ENCODE measurements around the gene ADAM15.

Gene ADAM15

GRCh38 chr1:155082301-155083051 is 31.4 kb downstream of the ADAM15 start (continued):
- no peak for TF ChIP-seq ZNF10 (tag by site-specific recombination; IDR thresholded peaks at IDR 0.05)
- TF ChIP-seq ZNF398 (tag by site-specific recombination; IDR thresholded peaks at IDR 0.05), result no peak
- no peak for TF ChIP-seq ZNF223 (tag by site-specific recombination; IDR thresholded peaks at IDR 0.05)
- TF ChIP-seq ZBTB20 (tag by site-specific recombination; IDR thresholded peaks at IDR 0.05), result 0 out of 2 replicates have a peak, but pooled peaks have one; percentile 16
- no peak for TF ChIP-seq IKZF3 (tag by site-specific recombination; IDR thresholded peaks at IDR 0.05)
- TF ChIP-seq ZNF530 (tag by site-specific recombination; IDR thresholded peaks at IDR 0.05; ENCODE audit: low read depth), result no peak
- TF ChIP-seq ZFP69B (tag by site-specific recombination; IDR thresholded peaks at IDR 0.05), result peak; percentile 92
- peak; percentile 78; the same call in 1 of the 2 replicates for TF ChIP-seq ZBTB10 (tag by site-specific recombination; IDR thresholded peaks at IDR 0.05)
- TF ChIP-seq ZNF518A (tag by site-specific recombination; conservative IDR thresholded peaks at IDR 0.05; ENCODE audit: low read depth), result no peak
- TF ChIP-seq ZNF664 (tag by site-specific recombination; IDR thresholded peaks at IDR 0.05), result no peak
- TF ChIP-seq ZNF211 (tag by site-specific recombination; IDR thresholded peaks at IDR 0.05; ENCODE audit: low read depth), result no peak
- TF ChIP-seq KLF10 (tag by site-specific recombination; IDR thresholded peaks at IDR 0.05), result peak; percentile 67
- TF ChIP-seq ZNF623 (tag by site-specific recombination; IDR thresholded peaks at IDR 0.05), result no peak
- peak; percentile 62 for TF ChIP-seq ZFHX2 (tag by site-specific recombination; conservative IDR thresholded peaks at IDR 0.05)
- TF ChIP-seq ZNF692 (tag by site-specific recombination; IDR thresholded peaks at IDR 0.05), result peak; percentile 47; the same call in 1 of the 2 replicates
- TF ChIP-seq ZNF157 (tag by site-specific recombination; IDR thresholded peaks at IDR 0.05), result no peak
- no peak for TF ChIP-seq ZNF280C (tag by site-specific recombination; IDR thresholded peaks at IDR 0.05)
- no peak for TF ChIP-seq ZNF239 (tag by site-specific recombination; IDR thresholded peaks at IDR 0.05)
- TF ChIP-seq, protein P1, sequence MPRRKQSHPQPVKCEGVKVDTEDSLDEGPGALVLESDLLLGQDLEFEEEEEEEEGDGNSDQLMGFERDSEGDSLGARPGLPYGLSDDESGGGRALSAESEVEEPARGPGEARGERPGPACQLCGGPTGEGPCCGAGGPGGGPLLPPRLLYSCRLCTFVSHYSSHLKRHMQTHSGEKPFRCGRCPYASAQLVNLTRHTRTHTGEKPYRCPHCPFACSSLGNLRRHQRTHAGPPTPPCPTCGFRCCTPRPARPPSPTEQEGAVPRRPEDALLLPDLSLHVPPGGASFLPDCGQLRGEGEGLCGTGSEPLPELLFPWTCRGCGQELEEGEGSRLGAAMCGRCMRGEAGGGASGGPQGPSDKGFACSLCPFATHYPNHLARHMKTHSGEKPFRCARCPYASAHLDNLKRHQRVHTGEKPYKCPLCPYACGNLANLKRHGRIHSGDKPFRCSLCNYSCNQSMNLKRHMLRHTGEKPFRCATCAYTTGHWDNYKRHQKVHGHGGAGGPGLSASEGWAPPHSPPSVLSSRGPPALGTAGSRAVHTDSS (tag by site-specific recombination; IDR thresholded peaks at IDR 0.05), result no peak
- TF ChIP-seq ZNF704 (tag by site-specific recombination; IDR thresholded peaks at IDR 0.05), result no peak
- TF ChIP-seq ZNF600 (tag by site-specific recombination; IDR thresholded peaks at IDR 0.05), result no peak
- no peak for TF ChIP-seq ZNF514 (tag by site-specific recombination; IDR thresholded peaks at IDR 0.05)
- TF ChIP-seq OSR2 (tag by site-specific recombination; IDR thresholded peaks at IDR 0.05), result no peak

Data from HEK293 (cell line).